Measurements from ENCODE around the gene PIK3AP1. TPM values are rescaled to one million over a fixed set of nuclear protein-coding genes. Genes with fewer than 3 reads are reported as not detected.

The PIK3AP1 gene
- total RNA-seq, 1 donor from 2014 or later = 6.7 TPM

DNA sequence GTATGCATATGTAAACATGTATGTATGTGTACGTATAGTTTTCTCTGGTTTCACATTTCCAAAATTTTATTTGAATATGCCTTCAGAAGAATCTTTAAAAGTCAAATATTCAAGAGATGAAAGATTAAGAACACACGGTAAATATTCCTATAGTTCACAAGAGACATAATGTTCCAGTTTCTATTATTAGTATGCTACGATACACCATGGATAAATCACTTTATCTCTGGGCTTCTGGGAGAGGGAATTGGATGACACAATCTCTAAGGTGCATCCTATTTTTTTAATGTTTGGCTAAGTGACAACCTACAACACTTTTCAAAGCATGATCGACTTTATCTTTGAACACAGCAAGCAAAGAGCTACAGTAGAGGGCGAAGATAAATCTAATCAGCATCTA, 147.3 kb downstream of the PIK3AP1 start:
- H3K9me3 Mint-ChIP-seq (ENCODE audit: unreplicated experiment) = no peaks in the 10 kb centered on the region
- Histone ChIP-seq H4K20me1 (ENCODE audit: insufficient read depth, low read length) (peaks cover 87% of the 10 kb centered on the region), H3K27me3 (ENCODE audit: insufficient read depth, low read length) (no peaks in the 10 kb centered on the region), H3K9ac (ENCODE audit: low read length) (no peak overlapping the region), H3K36me3 (ENCODE audit: insufficient read depth, low read length) (peaks cover 5% of the 10 kb centered on the region), H3K79me2 (ENCODE audit: insufficient read depth, low read length) (peaks cover 99% of the 10 kb centered on the region), H3K4me3 (ENCODE audit: insufficient read depth, low read depth, low read length) (no peak overlapping the region), H3K27ac (ENCODE audit: low read depth, low read length) (no peak overlapping the region), H2AFZ (ENCODE audit: low read depth, low read length) (no peak overlapping the region), H3K4me2 (ENCODE audit: low read length) (no peak overlapping the region), H3K9me3 (ENCODE audit: insufficient read depth, low read depth, low read length) (no peaks in the 10 kb centered on the region), H3K4me1 (ENCODE audit: insufficient read depth, low read length) (no peaks in the 10 kb centered on the region)
- no peaks in the 10 kb centered on the region for H3K27me3 Mint-ChIP-seq (ENCODE audit: low read depth, unreplicated experiment)
- H3K4me1 Mint-ChIP-seq (ENCODE audit: low read depth, unreplicated experiment) = peaks cover 11% of the 10 kb centered on the region
- TF ChIP-seq, protein P1, sequence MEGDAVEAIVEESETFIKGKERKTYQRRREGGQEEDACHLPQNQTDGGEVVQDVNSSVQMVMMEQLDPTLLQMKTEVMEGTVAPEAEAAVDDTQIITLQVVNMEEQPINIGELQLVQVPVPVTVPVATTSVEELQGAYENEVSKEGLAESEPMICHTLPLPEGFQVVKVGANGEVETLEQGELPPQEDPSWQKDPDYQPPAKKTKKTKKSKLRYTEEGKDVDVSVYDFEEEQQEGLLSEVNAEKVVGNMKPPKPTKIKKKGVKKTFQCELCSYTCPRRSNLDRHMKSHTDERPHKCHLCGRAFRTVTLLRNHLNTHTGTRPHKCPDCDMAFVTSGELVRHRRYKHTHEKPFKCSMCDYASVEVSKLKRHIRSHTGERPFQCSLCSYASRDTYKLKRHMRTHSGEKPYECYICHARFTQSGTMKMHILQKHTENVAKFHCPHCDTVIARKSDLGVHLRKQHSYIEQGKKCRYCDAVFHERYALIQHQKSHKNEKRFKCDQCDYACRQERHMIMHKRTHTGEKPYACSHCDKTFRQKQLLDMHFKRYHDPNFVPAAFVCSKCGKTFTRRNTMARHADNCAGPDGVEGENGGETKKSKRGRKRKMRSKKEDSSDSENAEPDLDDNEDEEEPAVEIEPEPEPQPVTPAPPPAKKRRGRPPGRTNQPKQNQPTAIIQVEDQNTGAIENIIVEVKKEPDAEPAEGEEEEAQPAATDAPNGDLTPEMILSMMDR (IDR thresholded peaks at IDR 0.05; ENCODE audit: insufficient read depth, low read depth, low read length) = no peak
- H3K4me3 Mint-ChIP-seq (ENCODE audit: unreplicated experiment) = no peak overlapping the region
- H3K36me3 Mint-ChIP-seq (ENCODE audit: low read depth, unreplicated experiment) = peaks cover 9% of the 10 kb centered on the region
- no peak for DNase-seq (ENCODE audit: low read depth)
- H3K27ac Mint-ChIP-seq (ENCODE audit: unreplicated experiment) = no peak overlapping the region
- no peak for FAIRE-seq

DNA sequence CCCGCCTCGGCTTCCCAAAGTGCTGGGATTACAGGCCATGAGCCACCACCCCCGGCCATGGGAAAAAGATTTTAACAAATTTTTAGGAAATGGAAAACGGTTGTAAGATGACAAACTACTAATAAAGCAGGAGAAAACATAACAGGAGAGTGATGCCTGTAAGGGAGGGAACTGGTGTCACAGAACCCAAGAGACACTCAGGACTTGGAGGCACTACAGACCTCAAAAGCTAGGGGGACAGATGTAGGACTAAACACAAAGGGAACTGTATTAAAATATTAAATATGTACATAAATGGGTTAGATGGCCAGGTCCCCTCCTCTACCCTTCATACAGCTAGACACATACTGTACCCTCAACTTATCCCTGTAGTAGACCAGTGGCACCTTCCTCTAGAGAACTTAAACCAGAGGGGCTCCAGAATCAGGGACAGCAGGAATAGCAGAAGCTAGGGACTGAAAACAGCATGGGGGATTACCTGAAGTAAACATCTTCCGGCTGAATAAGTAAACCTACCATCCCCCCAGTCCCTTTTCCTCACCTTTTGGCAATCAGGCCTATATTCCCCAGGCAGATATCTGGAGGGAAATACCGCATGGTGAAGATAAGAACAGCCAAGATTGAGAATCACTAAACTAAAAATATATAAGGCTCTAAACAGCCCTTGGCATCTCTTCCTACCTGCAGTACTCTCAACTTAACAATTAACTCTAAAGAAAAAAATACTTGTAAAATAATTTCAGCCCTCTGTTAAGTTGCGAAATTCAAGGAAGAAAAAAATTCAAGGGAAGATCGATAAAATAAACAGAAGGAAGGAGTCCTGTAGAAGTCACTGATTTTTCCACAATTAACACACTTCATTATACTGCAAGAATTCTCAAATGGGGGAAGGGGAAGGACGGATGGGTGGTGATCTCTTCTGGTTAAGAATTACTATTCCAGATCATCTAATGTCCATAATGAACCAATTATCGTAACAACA, 149.0 kb downstream of the PIK3AP1 start:
- Histone ChIP-seq H3K36me3 (ENCODE audit: insufficient read depth, low read length) (peaks cover 5% of the 10 kb centered on the region), H3K27me3 (ENCODE audit: insufficient read depth, low read length) (no peaks in the 10 kb centered on the region), H3K9me3 (ENCODE audit: insufficient read depth, low read depth, low read length) (no peaks in the 10 kb centered on the region), H3K4me3 (ENCODE audit: insufficient read depth, low read depth, low read length) (no peak overlapping the region), H3K27ac (ENCODE audit: low read depth, low read length) (no peak overlapping the region), H3K4me2 (ENCODE audit: low read length) (no peak overlapping the region), H3K9ac (ENCODE audit: low read length) (no peak overlapping the region), H4K20me1 (ENCODE audit: insufficient read depth, low read length) (peaks cover 87% of the 10 kb centered on the region), H2AFZ (ENCODE audit: low read depth, low read length) (no peak overlapping the region), H3K4me1 (ENCODE audit: insufficient read depth, low read length) (peaks cover under 1% of the 10 kb centered on the region), H3K79me2 (ENCODE audit: insufficient read depth, low read length) (peaks cover 98% of the 10 kb centered on the region)
- Mint-ChIP-seq H3K4me1 (ENCODE audit: low read depth, unreplicated experiment) (peaks cover 12% of the 10 kb centered on the region), H3K27me3 (ENCODE audit: low read depth, unreplicated experiment) (no peaks in the 10 kb centered on the region), H3K36me3 (ENCODE audit: low read depth, unreplicated experiment) (peaks cover 12% of the 10 kb centered on the region), H3K9me3 (ENCODE audit: unreplicated experiment) (no peaks in the 10 kb centered on the region), H3K27ac (ENCODE audit: unreplicated experiment) (no peak overlapping the region), H3K4me3 (ENCODE audit: unreplicated experiment) (no peak overlapping the region)
- FAIRE-seq (no peak), DNase-seq (ENCODE audit: low read depth) (no peak)
- TF ChIP-seq, protein P1 (IDR thresholded peaks at IDR 0.05; ENCODE audit: insufficient read depth, low read depth, low read length) = no peak
- no peak for TF ChIP-seq EZH2 (IDR thresholded peaks at IDR 0.05; ENCODE audit: insufficient read depth, low read length)

DNA sequence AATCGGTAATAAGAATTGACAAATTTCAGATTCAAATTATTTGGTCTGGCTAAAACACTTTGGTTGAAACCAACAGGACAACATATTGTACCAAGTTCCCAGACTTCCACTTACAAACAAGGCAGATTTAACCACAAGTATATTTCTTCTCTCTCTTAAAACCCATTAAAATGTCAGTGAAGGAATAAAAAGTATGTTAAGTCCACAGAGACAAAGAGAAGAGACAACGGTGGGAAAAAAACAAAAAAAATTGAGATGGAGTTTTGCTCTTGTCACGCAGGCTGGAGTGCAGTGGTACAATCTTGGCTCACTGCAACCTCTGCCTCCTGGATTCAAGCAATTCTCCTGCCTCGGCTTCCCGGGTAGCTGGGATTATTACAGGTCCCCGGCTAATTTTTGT, 149.8 kb downstream of the PIK3AP1 start:
- Mint-ChIP-seq H3K36me3 (ENCODE audit: low read depth, unreplicated experiment) (peaks cover 12% of the 10 kb centered on the region), H3K27me3 (ENCODE audit: low read depth, unreplicated experiment) (no peaks in the 10 kb centered on the region), H3K9me3 (ENCODE audit: unreplicated experiment) (no peaks in the 10 kb centered on the region), H3K4me1 (ENCODE audit: low read depth, unreplicated experiment) (peaks cover 14% of the 10 kb centered on the region), H3K4me3 (ENCODE audit: unreplicated experiment) (no peak overlapping the region), H3K27ac (ENCODE audit: unreplicated experiment) (no peak overlapping the region)
- Histone ChIP-seq H3K4me1 (ENCODE audit: insufficient read depth, low read length) (peaks cover 4% of the 10 kb centered on the region), H3K27ac (ENCODE audit: low read depth, low read length) (no peak overlapping the region), H2AFZ (ENCODE audit: low read depth, low read length) (no peak overlapping the region), H3K4me2 (ENCODE audit: low read length) (no peak overlapping the region), H3K4me3 (ENCODE audit: insufficient read depth, low read depth, low read length) (no peak overlapping the region), H3K9ac (ENCODE audit: low read length) (no peak overlapping the region), H3K27me3 (ENCODE audit: insufficient read depth, low read length) (no peaks in the 10 kb centered on the region), H4K20me1 (ENCODE audit: insufficient read depth, low read length) (peaks cover 87% of the 10 kb centered on the region), H3K79me2 (ENCODE audit: insufficient read depth, low read length) (peaks cover 96% of the 10 kb centered on the region), H3K36me3 (ENCODE audit: insufficient read depth, low read length) (no peaks in the 10 kb centered on the region), H3K9me3 (ENCODE audit: insufficient read depth, low read depth, low read length) (no peaks in the 10 kb centered on the region)
- no peak for DNase-seq (ENCODE audit: low read depth)
- FAIRE-seq = no peak
- TF ChIP-seq, protein P1 (IDR thresholded peaks at IDR 0.05; ENCODE audit: insufficient read depth, low read depth, low read length) = no peak
- no peak for TF ChIP-seq EZH2 (IDR thresholded peaks at IDR 0.05; ENCODE audit: insufficient read depth, low read length)

Measured in astrocyte (in vitro differentiated cells and primary cell).